Uterus (tissue), 4 donors: ENCODE data around the gene MYH10. TPM values are rescaled to one million over a fixed set of nuclear protein-coding genes. Genes with fewer than 3 reads are reported as not detected.

Experiments used
- DNase-seq, 2 donors: peaks; one replicate each; pipeline ENCODE4 v3.0.0-alpha.2; 2019 to 2020
- H3K27ac ChIP-seq, 2 donors: fragments of 200-600 bp; sonication (generic); 1 replicate in 1 of 2; 2 replicates in 1 of 2; pipeline ENCODE4 v1.5.1; 2016 to 2018
- H3K27me3 ChIP-seq, 2 donors: fragments of 200-600 bp; sonication (generic); one replicate each; pipeline ENCODE4 v1.5.1; 2018 to 2019; ENCODE audit warnings: control low read depth in 1 of 2
- H3K36me3 ChIP-seq, 2 donors: fragments of 200-600 bp; sonication (generic); one replicate each; pipeline ENCODE4 v1.5.1; 2019; ENCODE audit warnings: control low read depth in 1 of 2
- H3K4me1 ChIP-seq, 2 donors: fragments of 200-600 bp; sonication (generic); one replicate each; pipeline ENCODE4 v1.5.1; 2018 to 2019; ENCODE audit warnings: control low read depth in 1 of 2
- H3K4me3 ChIP-seq, 2 donors: fragments of 200-600 bp; sonication (generic); 1 replicate in 1 of 2; 2 replicates in 1 of 2; pipeline ENCODE4 v1.5.1; 2018 to 2019; ENCODE audit warnings: mild to moderate bottlenecking in 1 of 2
- H3K9me3 ChIP-seq, 2 donors: fragments of 200-600 bp; sonication (generic); one replicate each; pipeline ENCODE4 v1.5.1; 2019; ENCODE audit warnings: control low read depth in 1 of 2
- CTCF ChIP-seq, 4 experiments: fragments of 200-600 bp in 2 of 4; fragments of 450-650 bp in 2 of 4; sonication (generic) in 2 of 4; IDR thresholded peaks; one replicate each; pipeline ENCODE4 v1.5.1; 2016 to 2019; ENCODE audit warnings: antibody characterized with exemption in 4 of 4, mild to moderate bottlenecking in 2 of 4, moderate library complexity in 1 of 4
- POLR2A ChIP-seq, 2 donors: fragments of 450-650 bp; IDR thresholded peaks; one replicate each; pipeline ENCODE4 v1.6.1; 2016; ENCODE audit warnings: antibody characterized with exemption in 2 of 2, mild to moderate bottlenecking in 1 of 2, moderate library complexity in 1 of 2
- intact Hi-C: fragments of 100-400 bp; cut with DNase I; formaldehyde crosslinking; loops from one replicate; pipeline ENCODE4 v1.15.1; 2023; ENCODE audit warnings: low total_unique reads
- total RNA-seq, 4 donors: library from RNA; depleted of rRNA in 3 of 4; stranded (reverse); fragments of >200 nt in 3 of 4; gene quantifications; one replicate each; pipeline versions ENCODE4 v1.1.0 to v1.2.4, GENCODE V29; 2014 to 2023
- donor health status: DM: yes; HTN: yes; CAD: no.

MYH10 gene
- total RNA-seq, 4 donors from 2014 or later: 39.1 to 229 (median 65.0) TPM

GRCh38 chr17:8466456-8466855, 164.1 kb downstream of the MYH10 start:
- intact Hi-C loops: no loop called here
- DNase-seq: no peak
- Histone ChIP-seq H3K27ac (no peak overlapping the region), H3K27me3 (no peaks in the 10 kb centered on the region), H3K4me1 (peaks cover 0 to 11% of the 10 kb centered on the region in 2 donors), H3K36me3 (no peaks in the 10 kb centered on the region), H3K9me3 (no peaks in the 10 kb centered on the region), H3K4me3 (no peak overlapping the region)
- no peak for TF ChIP-seq POLR2A (IDR thresholded peaks at IDR 0.05)
- TF ChIP-seq CTCF (IDR thresholded peaks at IDR 0.05): no peak

- Histone ChIP-seq H3K9me3 (no peaks in the 10 kb centered on the region), H3K27me3 (no peaks in the 10 kb centered on the region), H3K27ac (no peak overlapping the region), H3K4me3 (no peak overlapping the region), H3K4me1 (peaks cover 0 to 11% of the 10 kb centered on the region in 2 donors), H3K36me3 (no peaks in the 10 kb centered on the region)
- DNase-seq: no peak
- intact Hi-C loops: no loop called here
- no peak for TF ChIP-seq POLR2A (IDR thresholded peaks at IDR 0.05)
- no peak for TF ChIP-seq CTCF (IDR thresholded peaks at IDR 0.05)
These were observed 164.8 kb downstream of the MYH10 start for GRCh38 chr17:8465759-8466158.

DNA sequence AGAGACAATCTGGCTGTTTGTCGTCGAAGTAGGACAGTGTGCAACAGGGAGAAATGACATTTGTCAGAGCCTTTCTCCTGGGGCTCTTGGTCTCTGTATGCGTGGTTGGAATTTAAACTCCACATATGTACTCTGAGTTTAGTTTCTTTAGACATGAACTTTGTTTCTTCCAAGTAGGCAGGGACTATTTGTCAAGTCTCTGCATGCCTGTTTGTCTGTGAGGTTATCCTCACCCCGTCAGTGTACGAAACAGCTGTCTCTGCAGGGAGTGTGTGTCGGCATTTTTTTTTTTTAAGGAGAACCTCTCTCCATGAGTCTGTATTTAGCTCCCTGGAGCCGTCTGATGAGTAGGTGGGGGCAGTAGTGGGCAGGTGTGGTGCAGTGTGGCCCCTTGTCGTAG, 165.2 kb downstream of the MYH10 start:
- no peak overlapping the region for H3K27ac ChIP-seq

DNA sequence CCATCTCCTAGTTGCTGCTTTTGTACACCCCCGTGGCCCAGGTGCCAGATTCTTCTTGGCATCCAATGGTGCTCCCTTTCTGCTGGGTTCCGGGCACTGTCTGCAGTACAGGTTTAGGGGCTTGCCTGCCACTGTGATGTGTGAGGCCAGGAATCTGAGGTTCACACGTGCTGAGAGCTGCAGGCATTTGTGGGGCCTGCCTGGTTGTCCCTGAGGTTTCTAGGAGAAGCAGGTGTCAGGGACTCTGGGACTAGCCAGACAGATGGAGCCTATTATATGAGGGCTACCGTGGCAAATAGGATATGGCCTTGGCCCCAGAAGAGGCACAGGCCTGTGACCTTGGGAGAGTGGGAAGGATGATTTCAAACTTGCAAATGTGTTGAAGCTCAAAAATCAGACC, 165.6 kb downstream of the MYH10 start:
- H3K9me3 ChIP-seq: no peaks in the 10 kb centered on the region
- intact Hi-C loops: no loop called here
- H3K27ac ChIP-seq: no peak overlapping the region
- no peak for DNase-seq
- TF ChIP-seq CTCF (IDR thresholded peaks at IDR 0.05): no peak
- no peaks in the 10 kb centered on the region for H3K27me3 ChIP-seq
- peaks cover 0 to 11% of the 10 kb centered on the region in 2 donors for H3K4me1 ChIP-seq
- no peak overlapping the region for H3K4me3 ChIP-seq
- no peaks in the 10 kb centered on the region for H3K36me3 ChIP-seq

More for the DNA sequence above, 165.2 kb downstream of the MYH10 start:
- peaks cover 0 to 11% of the 10 kb centered on the region in 2 donors for H3K4me1 ChIP-seq
- intact Hi-C loops: no loop called here
- DNase-seq: no peak
- no peaks in the 10 kb centered on the region for H3K36me3 ChIP-seq
- H3K9me3 ChIP-seq: no peaks in the 10 kb centered on the region
- H3K27me3 ChIP-seq: no peaks in the 10 kb centered on the region
- TF ChIP-seq POLR2A (IDR thresholded peaks at IDR 0.05) (no peak), CTCF (IDR thresholded peaks at IDR 0.05) (no peak)
- H3K4me3 ChIP-seq: no peak overlapping the region

DNA sequence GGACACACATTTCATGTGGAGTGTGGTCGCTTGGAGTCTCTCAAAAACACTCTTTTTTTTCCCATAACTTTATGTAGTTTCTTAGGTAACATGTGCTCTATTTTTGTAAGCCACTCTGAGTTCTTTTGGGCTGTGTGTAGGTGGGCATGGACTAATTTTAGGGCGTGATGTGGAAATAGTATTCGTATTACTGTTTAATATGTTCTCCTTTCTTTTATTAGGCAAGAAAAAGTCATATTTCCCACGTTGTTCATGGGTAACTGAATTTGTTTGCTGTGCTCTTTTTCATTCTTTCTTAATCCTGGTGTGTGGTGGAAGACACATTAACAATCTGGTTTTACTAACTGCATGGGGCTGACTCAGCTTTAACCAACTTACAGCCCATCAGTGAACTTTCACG, 167.4 kb downstream of the MYH10 start:
- Histone ChIP-seq H3K4me1 (peaks cover 0 to 11% of the 10 kb centered on the region in 2 donors), H3K27me3 (no peaks in the 10 kb centered on the region), H3K9me3 (no peaks in the 10 kb centered on the region), H3K36me3 (no peaks in the 10 kb centered on the region), H3K4me3 (no peak overlapping the region), H3K27ac (no peak overlapping the region)
- intact Hi-C loops: no loop called here
- TF ChIP-seq POLR2A (IDR thresholded peaks at IDR 0.05): no peak
- no peak for TF ChIP-seq CTCF (IDR thresholded peaks at IDR 0.05)
- DNase-seq: no peak
